Measurements from ENCODE around the gene TICAM2. TPM values are rescaled to one million over a fixed set of nuclear protein-coding genes. Genes with fewer than 3 reads are reported as not detected.
A peak's percentile ranks its signal among the peaks of the same experiment; 100 is the strongest.

Gene TICAM2
- polyA plus RNA-seq, 2 of the 4 experiments (the other 2 are of a cell fraction) = 0.34 to 0.77 TPM

GRCh38 chr5:115565233-115565632 lies 37.0 kb downstream of the TICAM2 start (continued):
- TF ChIP-seq, protein P1, sequence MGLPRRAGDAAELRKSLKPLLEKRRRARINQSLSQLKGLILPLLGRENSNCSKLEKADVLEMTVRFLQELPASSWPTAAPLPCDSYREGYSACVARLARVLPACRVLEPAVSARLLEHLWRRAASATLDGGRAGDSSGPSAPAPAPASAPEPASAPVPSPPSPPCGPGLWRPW (IDR thresholded peaks at IDR 0.05) = no peak
- TF ChIP-seq KDM5A (IDR thresholded peaks at IDR 0.05) = no peak

- Histone ChIP-seq H3K4me2 (no peak overlapping the region), H3K27ac (no peak overlapping the region), H3K9me3 (no peaks in the 10 kb centered on the region), H3K4me1 (peaks cover 8% of the 10 kb centered on the region; the same call in 2 of the 3 replicates), H3K4me3 (no peak overlapping the region)
- CTCF ChIA-PET = interaction anchor here (0.9 to 1.8 kb wide), 2 partner anchors 13 to 14 kb away, joined by 3 to 8 read pairs; no protein-coding TSS in a partner anchor
- no peak for DNase-seq (ENCODE audit: low read depth in 1 of 2, low spot score in 1 of 2)
- TF ChIP-seq RAD21 (conservative IDR thresholded peaks at IDR 0.05 in 1 of 2, IDR thresholded peaks at IDR 0.05 in 1 of 2) (no peak), HOXB5 (CRISPR knock-in tag; IDR thresholded peaks at IDR 0.05) (no peak), NFE2L2 (conservative IDR thresholded peaks at IDR 0.05; ENCODE audit: low read length) (no peak), JUNB (IDR thresholded peaks at IDR 0.05) (no peak), HOXB13 (CRISPR knock-in tag; IDR thresholded peaks at IDR 0.05; ENCODE audit: low read depth) (no peak), EHF (CRISPR knock-in tag; IDR thresholded peaks at IDR 0.05) (no peak)
- ATAC-seq = no peak
- WGBS (ENCODE audit: missing lambda C conversion rate) = 77% methylated on average over 3 of the region's 3 CpGs
- FAIRE-seq = no peak
- POLR2A ChIA-PET = interaction anchor here (1.9 kb wide), 1 partner anchor 16 kb away, joined by 6 read pairs; the partner anchor contains the start of gene FEM1C
Observed at GRCh38 chr5:115561176-115561575, 41.1 kb downstream of the TICAM2 start.

DNA sequence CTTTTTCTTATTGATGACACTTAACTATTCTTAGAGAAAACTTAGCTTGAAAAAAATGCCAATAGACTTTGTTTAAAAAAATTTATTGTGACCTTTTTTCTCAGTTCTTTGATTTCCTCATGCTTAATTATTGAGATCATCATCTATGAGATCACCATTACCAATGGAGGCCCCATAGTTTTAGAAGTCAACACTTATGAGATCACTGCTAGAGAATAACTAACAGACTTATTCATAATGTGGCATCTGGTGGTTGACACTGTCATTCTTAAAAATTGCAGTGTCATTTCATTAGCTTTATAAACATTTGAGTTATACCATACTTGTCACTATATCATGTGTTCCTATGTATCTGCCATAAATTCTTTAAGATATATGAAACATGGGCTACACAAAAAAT lies 42.8 kb downstream of the TICAM2 start:
- ChIA-PET CTCF (interaction anchor here (0.8 to 1.2 kb wide), 3 partner anchors 11 to 250 kb away, joined by 3 read pairs; no protein-coding TSS in a partner anchor), POLR2A (interaction anchor here (1.9 kb wide), 1 partner anchor 15 kb away, joined by 6 read pairs; the partner anchor contains the start of gene FEM1C)
- H3K27ac ChIP-seq = peak overlapping the region in 1 of 2 experiments; percentile 26; a peak in 1 of 6 replicates
- FAIRE-seq = no peak
- H3K4me1 ChIP-seq = peaks cover 8% of the 10 kb centered on the region; the same call in 2 of the 3 replicates
- H3K4me2 ChIP-seq = no peak overlapping the region; the same call in 2 of the 3 replicates
- no peak overlapping the region for H3K4me3 ChIP-seq
- no peaks in the 10 kb centered on the region for H3K9me3 ChIP-seq
- TF ChIP-seq RARB (CRISPR knock-in tag; IDR thresholded peaks at IDR 0.05) (no peak), TFCP2L1 (CRISPR knock-in tag; IDR thresholded peaks at IDR 0.05) (no peak), HOXB5 (CRISPR knock-in tag; IDR thresholded peaks at IDR 0.05) (no peak), FOXS1 (CRISPR knock-in tag; IDR thresholded peaks at IDR 0.05) (no peak), EHMT2 (IDR thresholded peaks at IDR 0.05; ENCODE audit: low read depth) (no peak), SREBF2 (IDR thresholded peaks at IDR 0.05) (no peak), KDM5A (IDR thresholded peaks at IDR 0.05) (no peak), CBX2 (IDR thresholded peaks at IDR 0.05; ENCODE audit: borderline replicate concordance, low read depth) (no peak), ESRRA (IDR thresholded peaks at IDR 0.05; ENCODE audit: borderline replicate concordance, low read length) (no peak), RNF2 (IDR thresholded peaks at IDR 0.05; ENCODE audit: borderline replicate concordance, low read depth) (no peak), ZSCAN20 (CRISPR knock-in tag; IDR thresholded peaks at IDR 0.05) (no peak), TP53 (CRISPR knock-in tag; IDR thresholded peaks at IDR 0.05) (no peak), GATA3 (IDR thresholded peaks at IDR 0.05; ENCODE audit: borderline replicate concordance) (no peak), JUNB (IDR thresholded peaks at IDR 0.05) (no peak), FOSL2 (IDR thresholded peaks at IDR 0.05) (no peak), FOSL2 (CRISPR knock-in tag; IDR thresholded peaks at IDR 0.05) (no peak)
- TF ChIP-seq, protein P2, sequence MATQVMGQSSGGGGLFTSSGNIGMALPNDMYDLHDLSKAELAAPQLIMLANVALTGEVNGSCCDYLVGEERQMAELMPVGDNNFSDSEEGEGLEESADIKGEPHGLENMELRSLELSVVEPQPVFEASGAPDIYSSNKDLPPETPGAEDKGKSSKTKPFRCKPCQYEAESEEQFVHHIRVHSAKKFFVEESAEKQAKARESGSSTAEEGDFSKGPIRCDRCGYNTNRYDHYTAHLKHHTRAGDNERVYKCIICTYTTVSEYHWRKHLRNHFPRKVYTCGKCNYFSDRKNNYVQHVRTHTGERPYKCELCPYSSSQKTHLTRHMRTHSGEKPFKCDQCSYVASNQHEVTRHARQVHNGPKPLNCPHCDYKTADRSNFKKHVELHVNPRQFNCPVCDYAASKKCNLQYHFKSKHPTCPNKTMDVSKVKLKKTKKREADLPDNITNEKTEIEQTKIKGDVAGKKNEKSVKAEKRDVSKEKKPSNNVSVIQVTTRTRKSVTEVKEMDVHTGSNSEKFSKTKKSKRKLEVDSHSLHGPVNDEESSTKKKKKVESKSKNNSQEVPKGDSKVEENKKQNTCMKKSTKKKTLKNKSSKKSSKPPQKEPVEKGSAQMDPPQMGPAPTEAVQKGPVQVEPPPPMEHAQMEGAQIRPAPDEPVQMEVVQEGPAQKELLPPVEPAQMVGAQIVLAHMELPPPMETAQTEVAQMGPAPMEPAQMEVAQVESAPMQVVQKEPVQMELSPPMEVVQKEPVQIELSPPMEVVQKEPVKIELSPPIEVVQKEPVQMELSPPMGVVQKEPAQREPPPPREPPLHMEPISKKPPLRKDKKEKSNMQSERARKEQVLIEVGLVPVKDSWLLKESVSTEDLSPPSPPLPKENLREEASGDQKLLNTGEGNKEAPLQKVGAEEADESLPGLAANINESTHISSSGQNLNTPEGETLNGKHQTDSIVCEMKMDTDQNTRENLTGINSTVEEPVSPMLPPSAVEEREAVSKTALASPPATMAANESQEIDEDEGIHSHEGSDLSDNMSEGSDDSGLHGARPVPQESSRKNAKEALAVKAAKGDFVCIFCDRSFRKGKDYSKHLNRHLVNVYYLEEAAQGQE (IDR thresholded peaks at IDR 0.05) = no peak
- TF ChIP-seq, protein P3, sequence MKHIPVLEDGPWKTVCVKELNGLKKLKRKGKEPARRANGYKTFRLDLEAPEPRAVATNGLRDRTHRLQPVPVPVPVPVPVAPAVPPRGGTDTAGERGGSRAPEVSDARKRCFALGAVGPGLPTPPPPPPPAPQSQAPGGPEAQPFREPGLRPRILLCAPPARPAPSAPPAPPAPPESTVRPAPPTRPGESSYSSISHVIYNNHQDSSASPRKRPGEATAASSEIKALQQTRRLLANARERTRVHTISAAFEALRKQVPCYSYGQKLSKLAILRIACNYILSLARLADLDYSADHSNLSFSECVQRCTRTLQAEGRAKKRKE (CRISPR knock-in tag; IDR thresholded peaks at IDR 0.05; ENCODE audit: low read depth) = no peak
- TF ChIP-seq, protein P4, sequence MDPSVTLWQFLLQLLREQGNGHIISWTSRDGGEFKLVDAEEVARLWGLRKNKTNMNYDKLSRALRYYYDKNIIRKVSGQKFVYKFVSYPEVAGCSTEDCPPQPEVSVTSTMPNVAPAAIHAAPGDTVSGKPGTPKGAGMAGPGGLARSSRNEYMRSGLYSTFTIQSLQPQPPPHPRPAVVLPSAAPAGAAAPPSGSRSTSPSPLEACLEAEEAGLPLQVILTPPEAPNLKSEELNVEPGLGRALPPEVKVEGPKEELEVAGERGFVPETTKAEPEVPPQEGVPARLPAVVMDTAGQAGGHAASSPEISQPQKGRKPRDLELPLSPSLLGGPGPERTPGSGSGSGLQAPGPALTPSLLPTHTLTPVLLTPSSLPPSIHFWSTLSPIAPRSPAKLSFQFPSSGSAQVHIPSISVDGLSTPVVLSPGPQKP (IDR thresholded peaks at IDR 0.05; ENCODE audit: low read depth, low read length) = no peak
- TF ChIP-seq, protein P5, sequence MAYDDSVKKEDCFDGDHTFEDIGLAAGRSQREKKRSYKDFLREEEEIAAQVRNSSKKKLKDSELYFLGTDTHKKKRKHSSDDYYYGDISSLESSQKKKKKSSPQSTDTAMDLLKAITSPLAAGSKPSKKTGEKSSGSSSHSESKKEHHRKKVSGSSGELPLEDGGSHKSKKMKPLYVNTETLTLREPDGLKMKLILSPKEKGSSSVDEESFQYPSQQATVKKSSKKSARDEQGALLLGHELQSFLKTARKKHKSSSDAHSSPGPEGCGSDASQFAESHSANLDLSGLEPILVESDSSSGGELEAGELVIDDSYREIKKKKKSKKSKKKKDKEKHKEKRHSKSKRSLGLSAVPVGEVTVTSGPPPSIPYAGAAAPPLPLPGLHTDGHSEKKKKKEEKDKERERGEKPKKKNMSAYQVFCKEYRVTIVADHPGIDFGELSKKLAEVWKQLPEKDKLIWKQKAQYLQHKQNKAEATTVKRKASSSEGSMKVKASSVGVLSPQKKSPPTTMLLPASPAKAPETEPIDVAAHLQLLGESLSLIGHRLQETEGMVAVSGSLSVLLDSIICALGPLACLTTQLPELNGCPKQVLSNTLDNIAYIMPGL (CRISPR knock-in tag; IDR thresholded peaks at IDR 0.05; ENCODE audit: borderline replicate concordance) = no peak
- no peak for ATAC-seq
- peak in 1 of 2 experiments; percentile 23 for DNase-seq (ENCODE audit: low read depth in 1 of 2, low spot score in 1 of 2)

Data from A549 (cell line).